Ectodermal cell (in vitro differentiated cells): Measurements from ENCODE around the gene LMNTD1.

Source experiments
- H3K27ac ChIP-seq: 2 replicates; pipeline ENCODE4 v1.7.0; 2013; ENCODE audit warnings: mild to moderate bottlenecking, low read depth, low read length; ENCODE audit not compliant: insufficient read depth, poor library complexity, severe bottlenecking
- H3K27me3 ChIP-seq: 2 replicates; pipeline ENCODE4 v1.7.0; 2013; ENCODE audit warnings: mild to moderate bottlenecking, low read length; ENCODE audit not compliant: insufficient read depth, control insufficient read depth, poor library complexity, severe bottlenecking
- H3K36me3 ChIP-seq: one replicate; pipeline ENCODE4 v1.7.0; 2013; ENCODE audit warnings: low read length; ENCODE audit not compliant: control insufficient read depth, insufficient read depth
- H3K4me1 ChIP-seq: one replicate; pipeline ENCODE4 v1.7.0; 2013; ENCODE audit warnings: low read length; ENCODE audit not compliant: control insufficient read depth, insufficient read depth
- H3K4me3 ChIP-seq: 2 replicates; pipeline ENCODE4 v1.7.0; 2013; ENCODE audit warnings: low read depth, low read length, control low read depth; ENCODE audit not compliant: insufficient read depth
- H3K9me3 ChIP-seq: 2 replicates; pipeline ENCODE4 v1.7.0; 2013; ENCODE audit warnings: mild to moderate bottlenecking, low read length, moderate library complexity; ENCODE audit not compliant: control insufficient read depth
- WGBS, 2 experiments: methylation state at CpG; one replicate each; pipeline ENCODE4 v1.1.7; 2013; ENCODE audit warnings: missing lambda C conversion rate in 2 of 2; 5-methylcytosine and 5-hydroxymethylcytosine counted together

LMNTD1 gene

DNA sequence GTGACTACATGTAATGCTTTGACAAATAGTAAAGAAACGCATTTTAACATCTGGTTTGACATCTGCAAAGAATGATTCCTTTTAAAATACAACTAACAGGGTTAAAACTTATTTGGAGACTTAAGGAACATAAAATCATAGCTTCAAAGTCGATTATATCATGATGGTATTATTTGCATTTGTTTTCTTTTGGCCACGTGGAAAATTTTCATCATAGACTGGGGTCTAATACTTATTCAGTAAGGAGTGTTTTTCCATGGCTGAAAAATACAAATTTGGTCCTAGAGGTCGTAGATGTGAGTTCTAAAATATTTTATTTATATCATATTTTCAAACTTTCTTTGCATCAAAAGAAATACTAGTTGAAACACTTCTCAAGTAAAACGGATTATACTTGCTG lies 31.5 kb upstream of the LMNTD1 start:
- Histone ChIP-seq H3K4me3 (no peak overlapping the region), H3K36me3 (no peaks in the 10 kb centered on the region), H3K27me3 (no peaks in the 10 kb centered on the region), H3K9me3 (no peaks in the 10 kb centered on the region), H3K27ac (no peak overlapping the region), H3K4me1 (no peaks in the 10 kb centered on the region)
- 91 to 92% methylated on average over 4 to 5 of the region's 5 CpGs for WGBS, 2 experiments

DNA sequence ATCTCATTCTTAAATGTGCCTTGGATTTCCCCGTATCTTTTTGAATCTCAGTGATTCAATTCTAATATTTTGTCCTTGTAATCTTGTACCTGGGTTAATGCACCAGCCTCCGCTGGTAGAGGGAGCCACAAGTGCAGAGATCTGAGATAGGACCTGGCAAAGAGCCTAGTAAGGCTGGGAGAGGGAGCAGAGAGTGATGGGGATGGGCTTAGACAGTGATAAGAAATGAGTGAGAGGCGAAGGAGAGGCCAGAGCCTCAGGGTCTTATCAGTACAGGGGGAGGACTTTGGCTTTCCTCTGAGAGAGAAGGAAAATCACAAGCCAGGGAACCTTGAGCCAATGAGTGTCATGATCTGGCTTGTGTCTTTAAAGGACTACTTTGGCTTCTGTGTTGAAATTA lies 30.5 kb upstream of the LMNTD1 start:
- no peak overlapping the region for H3K4me3 ChIP-seq
- WGBS, 2 experiments = 85 to 88% methylated on average over 3 of the region's 3 CpGs
- no peaks in the 10 kb centered on the region for H3K9me3 ChIP-seq
- H3K36me3 ChIP-seq = no peaks in the 10 kb centered on the region
- no peaks in the 10 kb centered on the region for H3K27me3 ChIP-seq
- H3K4me1 ChIP-seq = no peaks in the 10 kb centered on the region
- no peak overlapping the region for H3K27ac ChIP-seq

DNA sequence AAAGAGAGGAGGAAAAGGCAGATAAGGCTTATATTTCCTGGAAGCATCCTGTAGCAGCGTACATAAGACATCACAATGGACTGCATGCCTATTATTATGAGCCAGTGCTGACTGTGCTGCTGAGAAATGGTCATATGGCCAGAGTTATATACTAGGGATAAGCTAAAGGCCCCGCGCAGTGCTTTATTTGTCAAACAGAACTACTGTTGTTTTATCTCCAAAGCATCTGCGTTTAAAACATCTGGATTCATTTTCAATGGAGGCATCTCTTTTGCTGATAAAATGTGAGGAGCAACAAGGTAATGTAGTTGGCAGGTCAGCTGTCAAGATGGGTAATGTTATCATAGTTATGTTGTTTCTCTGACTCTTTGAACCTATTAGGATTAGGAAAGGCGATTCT lies 28.0 kb upstream of the LMNTD1 start:
- no peaks in the 10 kb centered on the region for H3K9me3 ChIP-seq
- no peak overlapping the region for H3K4me3 ChIP-seq
- H3K27ac ChIP-seq = no peak overlapping the region
- no peaks in the 10 kb centered on the region for H3K4me1 ChIP-seq
- H3K27me3 ChIP-seq = no peaks in the 10 kb centered on the region
- 95 to 96% methylated on average over 4 of the region's 5 CpGs for WGBS, 2 experiments
- no peaks in the 10 kb centered on the region for H3K36me3 ChIP-seq

DNA sequence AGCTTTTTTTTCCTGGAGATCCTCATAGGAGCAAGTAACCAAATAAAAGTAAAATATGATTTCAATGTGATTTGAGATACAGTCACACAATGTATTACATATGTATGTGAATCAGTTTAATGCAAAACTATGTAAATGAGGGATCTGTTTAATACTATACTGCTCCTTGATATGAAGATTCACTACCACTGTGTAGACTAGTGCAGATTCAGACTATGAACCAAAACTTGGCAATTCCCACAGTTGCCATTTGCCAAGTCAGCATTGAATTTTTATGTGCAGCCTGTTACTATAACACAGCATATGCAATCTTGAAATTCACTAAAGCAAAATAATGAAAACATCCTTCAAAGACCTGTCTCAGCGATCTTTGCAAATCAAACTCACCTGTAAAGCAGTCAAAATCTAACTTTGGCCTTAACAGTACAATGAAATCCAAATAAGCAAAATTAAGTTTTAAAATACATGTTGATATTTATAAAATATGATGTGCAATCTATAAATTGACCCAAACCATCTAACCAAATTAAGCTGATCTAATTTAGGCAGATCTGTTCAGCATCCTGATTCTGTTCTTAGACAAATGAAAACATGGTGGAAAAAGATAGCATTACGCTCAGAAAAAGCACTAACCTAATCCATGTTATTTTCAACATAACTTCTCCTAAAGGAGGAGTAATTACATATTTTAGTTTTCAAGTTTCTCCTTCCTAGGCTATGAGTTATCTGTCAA lies 25.5 kb upstream of the LMNTD1 start:
- Histone ChIP-seq H3K27me3 (no peaks in the 10 kb centered on the region), H3K9me3 (no peaks in the 10 kb centered on the region), H3K4me1 (no peaks in the 10 kb centered on the region), H3K36me3 (no peaks in the 10 kb centered on the region), H3K4me3 (no peak overlapping the region), H3K27ac (no peak overlapping the region)
- WGBS, 2 experiments = 80 to 95% methylated on average over 1 to 2 of the region's 2 CpGs

DNA sequence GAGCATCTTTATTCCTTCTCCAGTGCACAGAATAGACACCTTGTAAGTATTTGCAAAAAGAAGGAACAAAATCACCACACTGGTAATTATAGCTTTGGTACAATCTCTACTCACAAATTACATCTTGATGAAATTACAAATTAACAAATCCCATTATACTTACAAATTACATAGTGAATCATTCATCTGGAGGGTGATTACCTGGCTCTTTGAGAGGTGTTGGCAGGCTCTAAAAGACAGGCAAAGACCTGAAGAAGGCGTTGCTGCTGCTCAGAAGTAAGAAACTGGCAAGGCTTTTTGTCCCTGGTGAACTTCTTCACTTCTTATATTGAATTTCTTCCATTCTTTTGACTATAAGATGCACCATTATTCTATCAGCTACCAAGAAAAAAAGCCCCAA lies 21.7 kb upstream of the LMNTD1 start:
- Histone ChIP-seq H3K36me3 (no peaks in the 10 kb centered on the region), H3K27me3 (no peaks in the 10 kb centered on the region), H3K4me3 (no peak overlapping the region), H3K4me1 (no peaks in the 10 kb centered on the region), H3K9me3 (no peaks in the 10 kb centered on the region), H3K27ac (no peak overlapping the region)
- 91 to 95% methylated on average over 1 of the region's 1 CpG for WGBS, 2 experiments

DNA sequence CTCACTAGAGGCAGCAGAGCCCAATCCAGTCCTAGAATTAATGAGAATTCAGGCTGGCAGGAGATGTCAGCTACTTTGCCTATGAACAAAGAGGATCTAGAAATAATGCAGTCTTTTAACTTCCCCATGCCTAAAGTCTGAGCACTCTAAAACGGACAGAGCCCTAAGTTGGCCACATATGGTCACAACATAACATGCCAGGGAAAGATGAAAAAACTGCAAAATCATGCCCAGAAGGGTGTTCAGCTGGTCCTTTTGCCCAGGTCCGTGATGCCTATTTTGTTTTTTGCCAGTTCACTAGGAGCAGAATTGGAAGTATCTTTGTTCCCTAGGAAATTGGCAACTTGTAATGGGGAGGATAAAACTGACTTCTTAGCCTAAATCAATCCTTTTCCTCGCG lies 20.3 kb upstream of the LMNTD1 start:
- Histone ChIP-seq H3K4me1 (no peaks in the 10 kb centered on the region), H3K4me3 (no peak overlapping the region), H3K9me3 (no peaks in the 10 kb centered on the region), H3K36me3 (no peaks in the 10 kb centered on the region), H3K27ac (no peak overlapping the region), H3K27me3 (no peaks in the 10 kb centered on the region)
- 91 to 93% methylated on average over 4 of the region's 4 CpGs for WGBS, 2 experiments

DNA sequence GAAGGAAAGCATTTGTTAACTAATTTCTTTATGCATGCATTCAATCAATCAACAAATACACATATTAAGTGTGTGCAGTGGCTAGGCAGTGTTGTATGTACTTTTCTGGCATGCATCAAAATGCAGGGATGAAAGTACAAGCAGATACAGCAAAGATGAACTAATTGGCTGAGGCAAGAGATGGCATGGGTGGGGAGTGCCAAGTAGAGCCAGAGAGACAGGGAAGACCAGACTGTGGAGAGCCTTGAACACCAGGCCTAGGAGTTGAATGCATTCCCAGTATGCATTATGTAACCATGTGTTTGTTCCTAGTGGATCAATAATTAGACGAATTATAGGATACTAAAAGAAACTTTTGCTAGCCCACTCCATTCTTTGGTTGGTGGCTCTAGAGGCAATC lies 17.3 kb upstream of the LMNTD1 start:
- WGBS, 2 experiments = 88 to 100% methylated on average over 1 of the region's 1 CpG
- no peak overlapping the region for H3K4me3 ChIP-seq

DNA sequence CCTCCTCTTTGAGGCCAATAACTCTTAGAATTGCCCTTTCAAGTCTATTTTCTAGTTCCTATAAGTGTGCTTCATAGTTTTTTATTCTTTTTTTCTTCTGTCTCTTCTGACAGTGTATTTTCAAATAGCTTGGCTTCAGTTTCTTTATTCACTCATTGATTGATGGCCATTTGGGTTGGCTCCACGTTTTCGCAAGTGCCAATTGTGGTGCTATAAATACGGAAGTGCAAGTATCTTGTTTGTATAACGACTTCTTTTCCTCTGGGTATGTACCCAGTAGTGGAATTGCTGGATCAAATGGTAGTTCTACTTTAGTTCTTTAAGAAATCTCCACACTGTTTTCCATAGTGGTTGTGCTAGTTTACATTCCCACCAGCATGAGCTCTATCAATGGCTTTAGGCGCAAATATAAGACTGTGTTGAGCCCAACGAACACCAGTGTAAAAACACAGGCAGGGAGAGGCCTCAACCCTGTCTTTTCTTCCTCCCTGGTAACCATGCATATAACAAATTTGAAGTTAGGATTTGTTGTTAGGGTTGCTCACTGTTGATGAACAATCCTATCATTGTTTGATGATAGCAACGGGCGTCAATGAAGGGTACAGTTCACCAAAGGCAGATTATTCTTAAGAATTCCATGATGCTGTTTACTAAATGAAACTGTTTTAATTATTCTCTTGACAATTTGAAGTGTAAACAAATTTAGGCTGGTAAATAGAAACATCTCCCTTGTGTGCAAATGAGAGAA lies 13.3 kb upstream of the LMNTD1 start:
- Histone ChIP-seq H3K4me3 (no peak overlapping the region), H3K27me3 (no peaks in the 10 kb centered on the region), H3K4me1 (no peaks in the 10 kb centered on the region), H3K36me3 (no peaks in the 10 kb centered on the region), H3K9me3 (no peaks in the 10 kb centered on the region), H3K27ac (no peak overlapping the region)
- WGBS, 2 experiments = 95% methylated on average over 8 of the region's 8 CpGs

More for the DNA sequence above, 17.3 kb upstream of the LMNTD1 start:
- H3K27me3 ChIP-seq = no peaks in the 10 kb centered on the region
- H3K4me1 ChIP-seq = no peaks in the 10 kb centered on the region
- H3K9me3 ChIP-seq = no peaks in the 10 kb centered on the region
- no peak overlapping the region for H3K27ac ChIP-seq
- no peaks in the 10 kb centered on the region for H3K36me3 ChIP-seq

DNA sequence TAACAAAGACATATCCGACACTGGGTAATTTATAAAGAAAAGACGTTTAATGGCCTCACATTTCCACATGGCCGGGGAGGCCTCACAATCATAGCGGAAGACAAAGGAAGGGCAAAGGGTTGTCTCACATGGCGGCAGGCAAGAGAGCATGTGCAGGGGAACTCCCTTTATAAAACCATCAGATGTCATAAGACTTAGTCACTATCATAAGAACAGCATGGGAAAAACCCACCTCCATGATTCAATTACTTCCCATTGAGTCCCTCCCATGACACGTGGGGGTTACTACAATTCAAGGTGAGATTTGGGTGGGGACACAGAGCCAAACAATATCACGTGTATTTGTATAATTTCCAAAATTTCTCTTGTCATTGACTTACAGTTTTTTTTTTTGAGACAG lies 5.5 kb upstream of the LMNTD1 start:
- no peaks in the 10 kb centered on the region for H3K4me1 ChIP-seq
- H3K27me3 ChIP-seq = no peaks in the 10 kb centered on the region
- H3K36me3 ChIP-seq = no peaks in the 10 kb centered on the region
- WGBS, 2 experiments = 93 to 96% methylated on average over 7 of the region's 7 CpGs
- no peaks in the 10 kb centered on the region for H3K9me3 ChIP-seq
- no peak overlapping the region for H3K27ac ChIP-seq
- no peak overlapping the region for H3K4me3 ChIP-seq

DNA sequence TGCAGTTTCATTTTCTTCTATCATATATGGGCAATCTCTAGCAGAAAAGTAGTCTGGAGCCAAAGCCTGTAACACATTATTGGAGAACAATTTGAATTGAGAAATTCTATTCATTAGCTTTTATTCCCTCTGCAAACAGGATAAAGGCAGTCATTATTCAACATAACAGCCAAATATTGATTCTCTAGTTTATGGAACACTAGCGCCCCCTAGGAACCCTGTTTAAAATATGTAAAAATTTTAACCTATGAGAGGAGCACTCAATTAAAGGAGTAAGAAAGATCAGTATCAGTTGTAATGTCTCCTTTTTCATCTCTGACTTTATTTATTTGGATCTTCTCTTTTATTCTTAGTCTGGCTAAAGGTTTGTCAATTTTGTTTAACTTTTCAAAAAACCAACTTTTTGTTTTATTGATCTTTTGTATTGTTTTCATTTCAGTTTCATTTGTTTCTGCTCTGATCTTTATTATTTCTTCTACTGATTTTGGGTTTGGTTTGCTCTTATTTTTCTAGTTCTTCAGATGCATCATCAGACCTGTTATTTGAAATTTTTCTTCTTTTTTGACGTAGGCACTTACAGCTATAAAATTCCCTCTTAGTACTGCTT lies 4.8 kb upstream of the LMNTD1 start:
- no peaks in the 10 kb centered on the region for H3K4me1 ChIP-seq
- no peak overlapping the region for H3K27ac ChIP-seq
- WGBS, 2 experiments = 0% methylated on average over 1 of the region's 2 CpGs; no CpG with 5 or more reads in 1 of the 2 experiments

More for the DNA sequence above, 4.8 kb upstream of the LMNTD1 start:
- Histone ChIP-seq H3K4me3 (no peak overlapping the region), H3K9me3 (no peaks in the 10 kb centered on the region), H3K27me3 (no peaks in the 10 kb centered on the region), H3K36me3 (no peaks in the 10 kb centered on the region)
